Omental fat pad (tissue), 4 donors: ENCODE results near the gene SMAD5. TPM values are rescaled to one million over a fixed set of nuclear protein-coding genes. Genes with fewer than 3 reads are reported as not detected.

Experiments
- ATAC-seq: fragments of 150-250 bp; one replicate; pipeline ENCODE4 v1.9.1; 2016; ENCODE audit warnings: mild to moderate bottlenecking, moderate library complexity; ENCODE audit not compliant: low FRiP score
- DNase-seq: peaks from one replicate; pipeline ENCODE4 v3.0.0-alpha.2; 2019; ENCODE audit warnings: low spot score
- CTCF ChIP-seq, 3 donors: fragments of 450-650 bp; IDR thresholded peaks; one replicate each; pipeline ENCODE4 v1.5.1; 2016 to 2017; ENCODE audit warnings: antibody characterized with exemption in 3 of 3, mild to moderate bottlenecking in 3 of 3, moderate library complexity in 2 of 3
- total RNA-seq, 4 donors: library from RNA; depleted of rRNA; stranded (reverse); fragments of >200 nt; gene quantifications; one replicate each; pipeline ENCODE4 v1.1.0, GENCODE V29; 2016

SMAD5 gene
- total RNA-seq, 4 donors from 2014 or later: 36.9 to 64.9 (median 43.1) TPM

DNA sequence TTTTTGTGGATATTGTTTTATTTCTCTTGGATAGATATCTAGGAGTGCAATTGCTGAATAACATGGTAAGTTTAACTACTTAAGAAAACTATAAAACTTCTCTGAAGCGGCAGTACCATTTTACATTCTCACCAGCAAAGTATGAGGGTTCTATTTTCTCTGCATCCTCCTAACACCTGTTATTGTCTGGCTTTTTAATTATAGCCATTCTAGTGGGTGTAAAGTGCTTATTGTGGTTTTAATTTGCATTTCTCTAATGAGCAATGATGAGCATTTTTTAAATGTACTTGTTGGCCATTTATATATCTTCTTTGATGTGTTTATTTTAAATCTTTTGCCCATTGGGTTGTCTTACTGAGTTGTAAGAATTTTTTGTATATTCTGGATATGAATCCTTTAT, 31.6 kb downstream of the SMAD5 start:
- no peak for TF ChIP-seq CTCF (IDR thresholded peaks at IDR 0.05)
- DNase-seq (no peak), ATAC-seq (no peak)

DNA sequence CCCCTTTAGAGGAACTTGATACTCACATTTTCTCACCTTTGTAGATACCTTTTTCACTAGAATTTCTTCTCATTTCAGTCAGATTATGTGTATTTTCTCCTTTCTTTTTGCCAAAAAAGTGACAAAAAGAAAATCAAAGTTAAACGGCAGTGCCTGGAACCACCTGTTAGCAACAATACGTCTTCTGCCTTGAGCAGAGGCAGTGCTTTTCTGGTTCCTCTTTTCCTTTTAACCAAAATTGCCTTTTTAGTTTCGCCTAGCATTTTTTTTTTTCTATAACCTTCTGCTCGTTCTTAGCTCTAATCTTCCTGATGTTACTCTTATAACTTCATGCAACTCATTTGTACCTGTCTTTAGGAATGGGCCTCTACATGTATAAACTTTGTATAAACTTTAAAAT, 34.3 kb downstream of the SMAD5 start:
- DNase-seq: no peak
- ATAC-seq: no peak
- no peak for TF ChIP-seq CTCF (IDR thresholded peaks at IDR 0.05)

DNA sequence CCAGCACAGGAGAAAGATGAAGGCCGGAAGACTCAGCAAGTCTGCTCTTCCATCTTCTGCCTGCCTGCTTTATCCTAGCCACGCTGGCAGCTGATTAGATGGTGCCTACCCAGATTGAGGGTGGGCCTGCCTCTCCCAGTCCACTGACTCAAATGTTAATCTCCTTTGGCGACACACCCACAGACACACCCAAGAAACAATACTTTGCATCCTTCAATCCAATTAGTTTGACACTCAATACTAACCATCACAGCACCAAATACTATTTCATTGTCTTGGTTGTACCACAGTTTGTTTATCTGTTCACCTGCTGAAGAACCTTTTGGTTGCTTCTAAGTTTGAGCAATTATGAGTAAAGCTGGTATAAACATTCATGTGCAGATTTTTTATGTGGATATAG, 36.6 kb downstream of the SMAD5 start:
- DNase-seq: no peak

GRCh38 chr5:136174021-136174659, 41.5 kb downstream of the SMAD5 start:
- no peak for ATAC-seq
- no peak for DNase-seq
- no peak for TF ChIP-seq CTCF (IDR thresholded peaks at IDR 0.05)

More for the DNA sequence above, 36.6 kb downstream of the SMAD5 start:
- no peak for TF ChIP-seq CTCF (IDR thresholded peaks at IDR 0.05)
- ATAC-seq: no peak

- DNase-seq (no peak), ATAC-seq (no peak)
- no peak for TF ChIP-seq CTCF (IDR thresholded peaks at IDR 0.05)
These were observed 50.0 kb downstream of the SMAD5 start for GRCh38 chr5:136182618-136183017.

DNA sequence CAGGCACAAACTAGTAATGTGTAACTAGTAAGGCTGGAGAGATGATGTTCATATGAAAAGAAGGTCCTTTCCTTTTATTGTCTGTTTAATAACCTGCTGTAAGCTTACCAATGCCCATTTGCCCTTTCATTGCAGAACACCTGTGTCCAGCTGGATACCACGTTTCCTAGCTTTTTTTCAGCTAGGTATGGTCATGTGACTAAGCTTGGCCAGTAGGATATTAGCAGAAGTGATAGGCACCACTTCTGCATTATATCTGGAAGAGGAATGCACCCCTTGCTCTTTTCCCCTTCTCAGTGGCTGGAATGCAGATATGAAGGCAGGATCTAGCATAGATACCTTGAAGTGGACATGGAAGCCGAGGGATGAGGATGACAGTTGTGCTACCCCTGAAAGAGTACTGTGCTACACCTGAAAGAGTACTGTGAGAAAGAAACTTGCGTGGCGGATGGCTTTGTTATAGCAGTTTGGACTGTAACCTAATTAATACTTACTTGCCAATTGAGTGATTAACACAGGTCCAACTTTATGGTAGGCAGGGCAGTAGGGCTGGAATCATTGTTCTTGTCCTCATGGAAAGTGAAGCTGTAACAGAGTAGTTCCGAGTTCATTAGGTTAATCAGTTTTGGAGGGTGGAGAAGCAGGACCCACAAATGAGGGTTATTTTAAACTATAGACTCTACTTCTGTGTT, 53.5 kb downstream of the SMAD5 start:
- DNase-seq (no peak), ATAC-seq (no peak)
- TF ChIP-seq CTCF (IDR thresholded peaks at IDR 0.05): no peak

- TF ChIP-seq CTCF (IDR thresholded peaks at IDR 0.05): no peak
- DNase-seq (no peak), ATAC-seq (no peak)
These were observed 54.2 kb downstream of the SMAD5 start for GRCh38 chr5:136186796-136187195.
